Kidney (tissue), 14 donors: ENCODE data around the gene XPR1. TPM values are rescaled to one million over a fixed set of nuclear protein-coding genes. Genes with fewer than 3 reads are reported as not detected.

Experiments used
- DNase-seq, 5 donors: peaks; one replicate each; pipeline ENCODE4 v3.0.0-alpha.2; 2013 to 2020
- FAIRE-seq: peaks from 2 replicates; lab custom pipeline; 2012; peaks lifted over from hg19 to GRCh38; lab: Jason Lieb, UNC
- H3K27ac ChIP-seq, 2 donors: one replicate each; pipeline ENCODE4 v1.7.0; 2013; ENCODE audit warnings: low read depth in 2 of 2, low read length in 2 of 2, inconsistent platforms in 1 of 2
- H3K27me3 ChIP-seq: one replicate; pipeline ENCODE4 v1.7.1; 2013; ENCODE audit warnings: low read length, inconsistent platforms; ENCODE audit not compliant: control insufficient read depth, insufficient read depth
- H3K36me3 ChIP-seq, 3 donors: one replicate each; pipeline versions ENCODE4 v1.7.0 to v1.7.1; 2013; ENCODE audit warnings: low read length in 3 of 3, control low read depth in 1 of 3, inconsistent platforms in 1 of 3; ENCODE audit not compliant: insufficient read depth in 3 of 3, control insufficient read depth in 2 of 3
- H3K4me1 ChIP-seq, 3 donors: one replicate each; pipeline versions ENCODE4 v1.7.0 to v1.7.1; 2013; ENCODE audit warnings: low read length in 3 of 3, inconsistent platforms in 1 of 3, low read depth in 1 of 3; ENCODE audit not compliant: control insufficient read depth in 2 of 3, insufficient read depth in 2 of 3
- H3K4me3 ChIP-seq, 3 donors: one replicate each; pipeline versions ENCODE4 v1.7.0 to v1.8.1; 2013; ENCODE audit warnings: low read length in 3 of 3, control low read depth in 1 of 3, inconsistent platforms in 1 of 3
- H3K9ac ChIP-seq, 3 donors: one replicate each; pipeline versions ENCODE4 v1.7.0 to v1.7.1; 2013; ENCODE audit warnings: low read length in 3 of 3, control low read depth in 1 of 3, inconsistent platforms in 1 of 3
- H3K9me3 ChIP-seq, 3 donors: one replicate each; pipeline versions ENCODE4 v1.7.0 to v1.7.1; 2013; ENCODE audit warnings: low read length in 3 of 3, control low read depth in 1 of 3, inconsistent platforms in 1 of 3; ENCODE audit not compliant: control insufficient read depth in 2 of 3, insufficient read depth in 1 of 3
- intact Hi-C: fragments of 100-400 bp; cut with DNase I; formaldehyde crosslinking; loops from one replicate; pipeline ENCODE4 v1.11.1; 2022
- polyA plus RNA-seq: library from polyadenylated mRNA; stranded (reverse); fragments of 350-450 nt; fragmentation: Illumina TruSeq; extraction: RNeasy Lipid Tissue Mini Kit (QIAGEN cat#74804); gene quantifications from one replicate; pipeline ENCODE4 v1.2.3, GENCODE V29; 2014; ENCODE audit warnings: low read depth, low replicate concordance; ENCODE audit not compliant: insufficient read depth
- total RNA-seq: library from RNA; stranded (reverse); fragmentation: NEBNext Ultra II Directional; extraction: Animal tissue kit (Norgen Biotek cat#: 25700); gene quantifications from one replicate; pipeline ENCODE4 v1.2.1, GENCODE V29; 2021
- TF ChIP-seq, protein P1 (sequence below): IDR thresholded peaks from 3 replicates; pipeline ENCODE4 v1.5.1; 2012; ENCODE audit warnings: mild to moderate bottlenecking, moderate library complexity, borderline replicate concordance; ENCODE audit not compliant: insufficient read depth; ENCODE audit errors: extremely low read depth
- donor health status: control.
- donor health status: control.
- donor health status: control.
- donor health status: control.
- donor health status: control.
- donor health status: DM: yes; HTN: yes; CAD: no.
- donor health status: Normal renal cell carcinoma (clear cell type).

Gene XPR1
- total and polyA plus RNA-seq, 2 donors from 2014 or later = 10.9 to 33.5 TPM

DNA sequence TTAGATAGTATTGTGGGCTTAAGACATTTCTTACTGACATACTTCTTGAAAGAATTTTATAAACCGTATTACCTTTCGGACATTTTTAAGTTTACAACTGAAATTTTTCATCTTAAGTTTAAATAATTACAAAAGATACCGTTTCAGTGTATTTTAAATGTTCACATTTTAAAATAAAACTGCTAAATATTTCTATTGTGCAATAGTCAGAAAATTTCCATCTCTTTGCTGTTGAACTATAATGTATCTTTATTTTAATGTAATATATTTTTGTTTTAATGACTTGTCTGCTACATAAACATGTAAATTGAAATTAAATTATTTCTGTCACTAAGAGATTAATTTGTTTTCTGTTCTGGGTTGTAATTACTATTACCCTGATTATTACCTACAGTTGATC is 206.7 kb downstream of the XPR1 start:
- Histone ChIP-seq H3K36me3 (no peaks in the 10 kb centered on the region), H3K4me3 (no peak overlapping the region), H3K9me3 (no peaks in the 10 kb centered on the region), H3K27me3 (no peaks in the 10 kb centered on the region), H3K4me1 (no peaks in the 10 kb centered on the region), H3K27ac (no peak overlapping the region), H3K9ac (no peak overlapping the region)
- peak; percentile 67 for FAIRE-seq
- TF ChIP-seq, protein P1, sequence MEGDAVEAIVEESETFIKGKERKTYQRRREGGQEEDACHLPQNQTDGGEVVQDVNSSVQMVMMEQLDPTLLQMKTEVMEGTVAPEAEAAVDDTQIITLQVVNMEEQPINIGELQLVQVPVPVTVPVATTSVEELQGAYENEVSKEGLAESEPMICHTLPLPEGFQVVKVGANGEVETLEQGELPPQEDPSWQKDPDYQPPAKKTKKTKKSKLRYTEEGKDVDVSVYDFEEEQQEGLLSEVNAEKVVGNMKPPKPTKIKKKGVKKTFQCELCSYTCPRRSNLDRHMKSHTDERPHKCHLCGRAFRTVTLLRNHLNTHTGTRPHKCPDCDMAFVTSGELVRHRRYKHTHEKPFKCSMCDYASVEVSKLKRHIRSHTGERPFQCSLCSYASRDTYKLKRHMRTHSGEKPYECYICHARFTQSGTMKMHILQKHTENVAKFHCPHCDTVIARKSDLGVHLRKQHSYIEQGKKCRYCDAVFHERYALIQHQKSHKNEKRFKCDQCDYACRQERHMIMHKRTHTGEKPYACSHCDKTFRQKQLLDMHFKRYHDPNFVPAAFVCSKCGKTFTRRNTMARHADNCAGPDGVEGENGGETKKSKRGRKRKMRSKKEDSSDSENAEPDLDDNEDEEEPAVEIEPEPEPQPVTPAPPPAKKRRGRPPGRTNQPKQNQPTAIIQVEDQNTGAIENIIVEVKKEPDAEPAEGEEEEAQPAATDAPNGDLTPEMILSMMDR = no peak
- intact Hi-C loops = no loop called here
- DNase-seq = no peak

DNA sequence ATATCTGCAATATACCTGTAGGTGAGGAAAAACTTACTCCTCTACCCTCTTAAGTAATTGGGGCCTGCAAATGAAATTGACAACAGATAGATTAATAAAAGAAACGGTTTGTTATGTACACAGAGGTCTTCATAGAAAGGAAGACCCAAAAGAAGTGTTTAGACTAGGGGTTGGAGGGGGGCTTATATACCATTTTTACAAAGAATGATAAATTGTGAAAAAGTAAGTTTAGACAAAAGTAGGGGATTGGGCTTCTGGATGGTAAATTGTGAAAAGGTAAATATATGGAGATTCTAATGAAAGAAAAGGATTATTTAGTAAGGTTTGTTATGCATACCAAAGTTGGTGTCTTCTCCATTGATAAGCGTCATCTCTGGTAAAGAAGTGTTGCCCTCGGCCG is 207.7 kb downstream of the XPR1 start:
- intact Hi-C loops = no loop called here
- H3K4me1 ChIP-seq = no peaks in the 10 kb centered on the region
- no peaks in the 10 kb centered on the region for H3K9me3 ChIP-seq
- TF ChIP-seq, protein P1 = no peak
- H3K36me3 ChIP-seq = no peaks in the 10 kb centered on the region
- no peak for DNase-seq
- no peaks in the 10 kb centered on the region for H3K27me3 ChIP-seq
- no peak overlapping the region for H3K27ac ChIP-seq
- no peak overlapping the region for H3K9ac ChIP-seq
- no peak for FAIRE-seq
- no peak overlapping the region for H3K4me3 ChIP-seq

DNA sequence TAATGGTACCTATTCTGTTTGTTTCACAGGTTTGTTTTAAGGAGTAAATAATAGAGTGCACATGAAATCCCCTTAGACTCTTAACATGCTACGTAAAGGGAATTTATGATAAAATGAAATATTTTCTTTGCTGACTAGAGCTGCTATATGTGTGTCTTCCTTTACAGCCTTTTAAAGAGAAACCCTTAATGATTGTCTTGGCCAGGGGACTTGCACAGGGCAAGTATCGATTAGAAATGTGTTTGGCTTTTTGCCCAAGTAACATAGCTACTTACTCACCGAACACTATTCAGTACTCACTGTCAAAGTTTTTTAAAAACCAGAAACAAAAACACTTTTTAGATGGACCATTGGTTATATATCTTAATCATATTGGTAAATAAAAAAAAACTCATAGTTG is 209.6 kb downstream of the XPR1 start:
- H3K4me1 ChIP-seq = no peaks in the 10 kb centered on the region
- FAIRE-seq (no peak), DNase-seq (no peak)
- intact Hi-C loops = no loop called here
- no peaks in the 10 kb centered on the region for H3K9me3 ChIP-seq
- TF ChIP-seq, protein P1 = no peak
- no peaks in the 10 kb centered on the region for H3K36me3 ChIP-seq
- no peak overlapping the region for H3K4me3 ChIP-seq
- no peak overlapping the region for H3K27ac ChIP-seq
- no peak overlapping the region for H3K9ac ChIP-seq
- H3K27me3 ChIP-seq = no peaks in the 10 kb centered on the region

DNA sequence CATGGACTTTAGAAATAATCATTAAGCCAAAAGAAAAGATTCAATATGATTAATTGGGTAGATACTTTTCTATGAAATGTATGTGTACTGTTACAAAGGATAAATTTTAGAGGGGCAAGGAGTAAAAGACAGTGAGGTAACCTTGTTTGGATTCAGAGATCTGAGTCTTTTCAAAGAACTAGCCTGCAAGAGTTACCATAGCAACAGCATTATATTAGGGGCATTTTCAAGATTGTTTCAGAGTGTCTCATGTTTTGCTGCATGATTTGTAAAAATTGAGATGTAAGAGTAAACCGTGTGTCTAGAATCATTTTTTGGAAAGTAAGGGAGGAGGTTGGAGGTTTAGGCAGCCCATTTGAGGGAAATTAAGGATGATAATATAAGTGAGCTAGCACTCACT is 210.2 kb downstream of the XPR1 start:
- intact Hi-C loops = no loop called here
- no peaks in the 10 kb centered on the region for H3K27me3 ChIP-seq
- H3K9me3 ChIP-seq = no peaks in the 10 kb centered on the region
- FAIRE-seq = no peak
- H3K4me1 ChIP-seq = no peaks in the 10 kb centered on the region
- DNase-seq = no peak
- H3K4me3 ChIP-seq = no peak overlapping the region
- H3K36me3 ChIP-seq = no peaks in the 10 kb centered on the region
- no peak overlapping the region for H3K27ac ChIP-seq
- TF ChIP-seq, protein P1 = no peak
- no peak overlapping the region for H3K9ac ChIP-seq
